H1 (cell line): Measurements from ENCODE around the gene SLC16A2. TPM values are rescaled to one million over a fixed set of nuclear protein-coding genes. Genes with fewer than 3 reads are reported as not detected.
A peak's percentile ranks its signal among the peaks of the same experiment; 100 is the strongest.

Source experiments
- CTCF ChIA-PET: fragments of 300-600 bp; sonication (Branson Sonifier 250); formaldehyde crosslinking; loops from one replicate; lab custom pipeline; 2021; ENCODE audit not compliant: partially characterized antibody; lab: Charles Lee
- POLR2A ChIA-PET: fragments of 300-600 bp; sonication (Branson Sonifier 250); formaldehyde crosslinking; loops from one replicate; lab custom pipeline; 2021; ENCODE audit warnings: inconsistent platforms; ENCODE audit not compliant: partially characterized antibody; lab: Charles Lee
- DNase-seq, 2 experiments: peaks; one replicate each; pipeline versions ENCODE4 v3.0.0 to v3.0.0-alpha.2; 2010 to 2022; ENCODE audit warnings: low spot score in 2 of 2, low read depth in 1 of 2, mixed read lengths in 1 of 2
- FAIRE-seq: peaks from 2 replicates; lab custom pipeline; 2011; peaks lifted over from hg19 to GRCh38; lab: Jason Lieb, UNC
- H2AFZ ChIP-seq: 2 replicates; pipeline ENCODE4 v1.8.1; 2012; ENCODE audit warnings: low read length, inconsistent platforms
- H2AK5ac ChIP-seq: 2 replicates; pipeline ENCODE4 v1.6.1; 2013; ENCODE audit warnings: low read depth, low read length
- H2BK120ac ChIP-seq: replicated peaks from 2 replicates; pipeline ENCODE3; 2013; ENCODE audit warnings: low read depth, low read length, inconsistent platforms
- H2BK12ac ChIP-seq: 2 replicates; pipeline ENCODE4 v1.6.1; 2013; ENCODE audit warnings: low read depth, low read length
- H2BK15ac ChIP-seq: 2 replicates; pipeline ENCODE4 v1.6.1; 2013; ENCODE audit warnings: low read length
- H2BK20ac ChIP-seq: 2 replicates; pipeline ENCODE4 v1.6.1; 2013; ENCODE audit warnings: low read length
- H2BK5ac ChIP-seq: 2 replicates; pipeline ENCODE4 v1.6.1; 2013; ENCODE audit warnings: low read depth, low read length
- H3K14ac ChIP-seq: 2 replicates; pipeline ENCODE4 v1.6.1; 2013; ENCODE audit warnings: inconsistent platforms; ENCODE audit not compliant: insufficient read length
- H3K18ac ChIP-seq: 2 replicates; pipeline ENCODE4 v1.6.1; 2013; ENCODE audit warnings: low read length; ENCODE audit errors: extremely low read depth
- H3K23ac ChIP-seq: 2 replicates; pipeline ENCODE4 v1.6.1; 2013; ENCODE audit warnings: inconsistent platforms; ENCODE audit not compliant: insufficient read length
- H3K23me2 ChIP-seq: 2 replicates; pipeline ENCODE4 v1.6.1; 2013; ENCODE audit warnings: low read depth, low read length
- H3K27ac ChIP-seq: 2 replicates; pipeline ENCODE4 v1.6.1; 2011; ENCODE audit warnings: low read depth, low read length, inconsistent platforms
- H3K27me3 ChIP-seq, 4 experiments: replicated peaks in 1 of 4; 1 replicate in 1 of 4; 2 replicates in 3 of 4; pipeline versions ENCODE4 v1.6.1 to v1.8.1; 2011 to 2013; ENCODE audit warnings: low read length in 3 of 4, mild to moderate bottlenecking in 3 of 4, inconsistent platforms in 2 of 4, mixed read lengths in 2 of 4, moderate library complexity in 1 of 4; ENCODE audit not compliant: control insufficient read depth in 3 of 4, insufficient read depth in 3 of 4; ENCODE audit errors: extremely low read depth in 1 of 4
- H3K36me3 ChIP-seq, 4 experiments: 2 replicates each; pipeline versions ENCODE4 v1.6.1 to v1.8.1; 2011 to 2013; ENCODE audit warnings: mild to moderate bottlenecking in 4 of 4, low read length in 3 of 4, moderate library complexity in 2 of 4, control low read depth in 1 of 4, inconsistent platforms in 1 of 4; ENCODE audit not compliant: insufficient read depth in 4 of 4, control insufficient read depth in 2 of 4
- H3K4ac ChIP-seq: replicated peaks from 2 replicates; pipeline ENCODE3; 2013; ENCODE audit warnings: low read length, low read depth, mixed read lengths, inconsistent platforms; ENCODE audit not compliant: insufficient read length
- H3K4me1 ChIP-seq, 4 experiments: replicated peaks in 1 of 4; 1 replicate in 1 of 4; 2 replicates in 3 of 4; pipeline versions ENCODE4 v1.6.1 to v1.8.1; 2011 to 2013; ENCODE audit warnings: low read length in 3 of 4, inconsistent platforms in 2 of 4, mixed read lengths in 1 of 4; ENCODE audit not compliant: insufficient read depth in 4 of 4, control insufficient read depth in 3 of 4
- H3K4me2 ChIP-seq, 2 experiments: 2 replicates each; pipeline versions ENCODE4 v1.6.1 to v1.8.1; 2011 to 2013; ENCODE audit warnings: low read depth in 2 of 2, low read length in 2 of 2, control low read depth in 1 of 2, inconsistent platforms in 1 of 2, mild to moderate bottlenecking in 1 of 2; ENCODE audit not compliant: insufficient read depth in 1 of 2
- H3K4me3 ChIP-seq, 4 experiments: fragments of 200-600, 300-600 bp in 1 of 4; sonication (generic), shearing (Covaris generic), sonication (Bioruptor Twin) in 1 of 4; 2 replicates each; pipeline versions ENCODE4 v1.5.1 to v1.8.1; 2011 to 2016; ENCODE audit warnings: low read length in 4 of 4, low read depth in 3 of 4, control low read depth in 2 of 4, inconsistent platforms in 2 of 4, mild to moderate bottlenecking in 2 of 4, mixed read lengths in 1 of 4, moderate library complexity in 1 of 4; ENCODE audit not compliant: insufficient read depth in 2 of 4; ENCODE audit errors: extremely low read depth in 1 of 4
- H3K56ac ChIP-seq: replicated peaks from 2 replicates; pipeline ENCODE3; 2013; ENCODE audit warnings: low read depth, mild to moderate bottlenecking, mixed read lengths, low read length, inconsistent platforms; ENCODE audit not compliant: insufficient read length
- H3K79me1 ChIP-seq: 2 replicates; pipeline ENCODE4 v1.6.1; 2013; ENCODE audit warnings: low read depth, low read length, control low read depth
- H3K79me2 ChIP-seq, 2 experiments: 2 replicates each; pipeline versions ENCODE4 v1.6.1 to v1.8.1; 2012 to 2013; ENCODE audit warnings: low read length in 2 of 2, mild to moderate bottlenecking in 2 of 2, inconsistent platforms in 1 of 2; ENCODE audit not compliant: insufficient read depth in 2 of 2, control insufficient read depth in 1 of 2
- H3K9ac ChIP-seq, 4 experiments: replicated peaks in 1 of 4; 1 replicate in 1 of 4; 2 replicates in 3 of 4; pipeline versions ENCODE4 v1.6.1 to v1.8.1; 2011 to 2013; ENCODE audit warnings: low read depth in 3 of 4, low read length in 3 of 4, control low read depth in 2 of 4, mild to moderate bottlenecking in 2 of 4, moderate library complexity in 2 of 4, inconsistent platforms in 1 of 4; ENCODE audit errors: extremely low read depth in 1 of 4
- H3K9me3 ChIP-seq, 2 experiments: 2 replicates each; pipeline versions ENCODE4 v1.6.1 to v1.8.1; 2012 to 2013; ENCODE audit warnings: mild to moderate bottlenecking in 2 of 2, moderate library complexity in 2 of 2, control low read depth in 1 of 2, inconsistent platforms in 1 of 2, low read depth in 1 of 2, low read length in 1 of 2, mixed read lengths in 1 of 2; ENCODE audit not compliant: insufficient read depth in 2 of 2
- H4K20me1 ChIP-seq, 2 experiments: replicated peaks in 1 of 2; 2 replicates each; pipeline versions ENCODE3 to v1.8.1; 2011 to 2013; ENCODE audit warnings: inconsistent platforms in 2 of 2, low read length in 2 of 2, mild to moderate bottlenecking in 1 of 2; ENCODE audit not compliant: insufficient read depth in 2 of 2, control insufficient read depth in 1 of 2
- H4K5ac ChIP-seq: 2 replicates; pipeline ENCODE4 v1.6.1; 2013; ENCODE audit warnings: low read length, low read depth, mixed read lengths, inconsistent platforms; ENCODE audit not compliant: insufficient read length
- H4K8ac ChIP-seq: 2 replicates; pipeline ENCODE4 v1.8.0; 2013; ENCODE audit warnings: mild to moderate bottlenecking, moderate library complexity, low read length, inconsistent platforms; ENCODE audit not compliant: insufficient read depth; ENCODE audit errors: extremely low read depth
- H4K91ac ChIP-seq: replicated peaks from 2 replicates; pipeline ENCODE3; 2013; ENCODE audit warnings: low read length, mixed read lengths, inconsistent platforms; ENCODE audit not compliant: insufficient read length
- ASH2L ChIP-seq: fragments of 200-600, 300-600 bp; sonication (generic); IDR thresholded peaks from one replicate; pipeline ENCODE4 v1.7.1; 2017; ENCODE audit warnings: low read length
- CTCF ChIP-seq, 3 experiments: IDR thresholded peaks; 1 replicate in 2 of 3; 2 replicates in 1 of 3; pipeline versions ENCODE4 v1.5.1 to v1.6.1; 2011; ENCODE audit warnings: low read length in 3 of 3, mild to moderate bottlenecking in 3 of 3, inconsistent platforms in 2 of 3, low read depth in 1 of 3, moderate library complexity in 1 of 3; ENCODE audit not compliant: insufficient read depth in 1 of 3; ENCODE audit errors: control extremely low read depth in 1 of 3
- RAD21 ChIP-seq, 2 experiments: IDR thresholded peaks in 1 of 2; conservative IDR thresholded peaks in 1 of 2; 2 replicates each; pipeline ENCODE4 v1.6.1; 2011; ENCODE audit warnings: low read depth in 2 of 2, low read length in 2 of 2, improper control_type of control experiment in 1 of 2, inconsistent platforms in 1 of 2, mild to moderate bottlenecking in 1 of 2, moderate library complexity in 1 of 2
- WGBS, 2 experiments: shearing (Covaris generic) in 1 of 2; methylation state at CpG; one replicate each; pipeline versions ENCODE4 v1.1.6 to v1.1.7; 2013 to 2015; ENCODE audit warnings: low lambda C conversion rate in 2 of 2, mixed read lengths in 2 of 2, inconsistent platforms in 1 of 2, low coverage in 1 of 2, missing lambda C conversion rate in 1 of 2; ENCODE audit not compliant: insufficient replicate concordance in 2 of 2, insufficient coverage in 1 of 2, insufficient read length in 1 of 2; ENCODE audit errors: extremely low coverage in 1 of 2, missing lambda C conversion rate in 1 of 2; 5-methylcytosine and 5-hydroxymethylcytosine counted together
- polyA plus RNA-seq, 7 experiments: library from polyadenylated mRNA; depleted of rRNA in 3 of 7; stranded (reverse) in 5 of 7; unstranded in 2 of 7; fragments of >200 nt in 5 of 7; fragments of 200-250 nt in 2 of 7; gene quantifications; 1 replicate in 5 of 7; 2 replicates in 1 of 7; 4 replicates in 1 of 7; pipeline versions ENCODE4 v1.2.1 to v1.2.3, GENCODE V29; 2011 to 2013; ENCODE audit warnings: missing spikeins in 2 of 7, mixed read lengths in 2 of 7
- total RNA-seq: library from RNA; stranded (reverse); fragmentation: NEBNext Ultra II Directional; extraction: Animal tissue kit (Norgen Biotek cat#: 25700); gene quantifications from 2 replicates; pipeline ENCODE4 v1.2.1, GENCODE V29; 2021

Gene SLC16A2
- total and polyA plus RNA-seq, 2 of the 8 experiments (the other 6 are each of a cell fraction or from before 2014, with no cell fraction given), result 24.4 to 32.2 TPM

- no peak overlapping the region for H3K23ac ChIP-seq
- H3K14ac ChIP-seq, result no peak overlapping the region
- no peaks in the 10 kb centered on the region for H3K79me2 ChIP-seq
- H3K56ac ChIP-seq, result no peak overlapping the region
- H3K79me1 ChIP-seq, result no peaks in the 10 kb centered on the region
- H2BK120ac ChIP-seq, result no peak overlapping the region
- no peaks in the 10 kb centered on the region for H3K36me3 ChIP-seq
- 21% methylated on average over 3 of the region's 3 CpGs; no CpG with 5 or more reads in 1 of the 2 experiments for WGBS, 2 experiments
- no peak overlapping the region for H2AK5ac ChIP-seq
- no peak overlapping the region for H2BK12ac ChIP-seq
- no peak overlapping the region for H2BK5ac ChIP-seq
- H4K91ac ChIP-seq, result no peak overlapping the region
- no peak overlapping the region for H2BK20ac ChIP-seq
- no peak overlapping the region for H3K4me3 ChIP-seq
- no peaks in the 10 kb centered on the region for H3K9me3 ChIP-seq
- POLR2A ChIA-PET, result interaction anchor here (0.7 to 1.2 kb wide), 2 partner anchors 42 to 70 kb away, joined by 3 read pairs; no protein-coding TSS in a partner anchor
- H4K8ac ChIP-seq, result no peak overlapping the region
- peak overlapping the region in 1 of 2 experiments; percentile 21; a peak in 1 of 4 replicates for H3K4me2 ChIP-seq
- no peak overlapping the region for H2AFZ ChIP-seq
- H3K23me2 ChIP-seq, result no peaks in the 10 kb centered on the region
- CTCF ChIA-PET, result interaction anchor here (0.7 to 2.3 kb wide), 12 partner anchors 10 to 108 kb away, joined by 3 to 13 read pairs (median 5); no protein-coding TSS in a partner anchor
- no peaks in the 10 kb centered on the region for H4K20me1 ChIP-seq
- H3K4me1 ChIP-seq, result peaks cover 1 to 11% (median 5%) of the 10 kb centered on the region in 4 experiments; a peak in 5 of 7 replicates
- H3K4ac ChIP-seq, result no peak overlapping the region
- DNase-seq (peak in 1 of 2 experiments; percentile 66), FAIRE-seq (peak; percentile 91)
- TF ChIP-seq ASH2L (no peak), CTCF (IDR thresholded peaks at IDR 0.05; ENCODE audit: control extremely low read depth in 1 of 3, insufficient read depth in 1 of 3, low read depth in 1 of 3, low read length in 3 of 3) (peak; percentile 51 to 57 (median 53)), RAD21 (IDR thresholded peaks at IDR 0.05 in 1 of 2, conservative IDR thresholded peaks at IDR 0.05 in 1 of 2; ENCODE audit: low read depth in 2 of 2, low read length in 2 of 2) (peak; percentile 41 to 58)
- no peak overlapping the region for H3K9ac ChIP-seq
- no peak overlapping the region for H3K27ac ChIP-seq
- no peaks in the 10 kb centered on the region for H3K27me3 ChIP-seq
- H3K18ac ChIP-seq, result no peak overlapping the region
- H2BK15ac ChIP-seq, result no peak overlapping the region
- no peak overlapping the region for H4K5ac ChIP-seq
Observed at GRCh38 chrX:74492720-74493201, 71.5 kb downstream of the SLC16A2 start.
